HG02840 (cell line): ENCODE data around the gene BCAS3.

Experiments
- ATAC-seq: cut with Tn5 transposase; IDR thresholded peaks from one replicate; pipeline ENCODE4 v1.9.1; 2021; ENCODE audit warnings: mild to moderate bottlenecking, moderate library complexity, moderate number of reproducible peaks; ENCODE audit not compliant: unreplicated experiment, low FRiP score

The BCAS3 gene

GRCh38 chr17:61047515-61047914 lies 369.9 kb downstream of the BCAS3 start:
- ATAC-seq, result no peak

- ATAC-seq, result no peak
These were observed 370.9 kb downstream of the BCAS3 start for GRCh38 chr17:61048376-61049106.

GRCh38 chr17:61053469-61053868 lies 375.8 kb downstream of the BCAS3 start:
- ATAC-seq, result no peak

GRCh38 chr17:61054436-61054835 lies 376.8 kb downstream of the BCAS3 start:
- no peak for ATAC-seq

- no peak for ATAC-seq
These were observed 379.6 kb downstream of the BCAS3 start for GRCh38 chr17:61057257-61057656.

GRCh38 chr17:61058066-61058465 lies 380.4 kb downstream of the BCAS3 start:
- no peak for ATAC-seq

- ATAC-seq, result no peak
These were observed 385.9 kb downstream of the BCAS3 start for GRCh38 chr17:61063528-61063927.

GRCh38 chr17:61064087-61064951 lies 386.7 kb downstream of the BCAS3 start:
- ATAC-seq, result no peak

GRCh38 chr17:61065263-61065773 lies 387.7 kb downstream of the BCAS3 start:
- no peak for ATAC-seq

GRCh38 chr17:61066062-61066461 lies 388.4 kb downstream of the BCAS3 start:
- no peak for ATAC-seq

- no peak for ATAC-seq
These were observed 393.0 kb downstream of the BCAS3 start for GRCh38 chr17:61070649-61071048.

GRCh38 chr17:61072648-61073047 lies 395.0 kb downstream of the BCAS3 start:
- no peak for ATAC-seq

- ATAC-seq, result no peak
These were observed 395.5 kb downstream of the BCAS3 start for GRCh38 chr17:61073131-61073530.

GRCh38 chr17:61073799-61074513 lies 396.3 kb downstream of the BCAS3 start:
- ATAC-seq, result no peak

GRCh38 chr17:61075988-61076387 lies 398.3 kb downstream of the BCAS3 start:
- ATAC-seq, result no peak

- no peak for ATAC-seq
These were observed 399.0 kb downstream of the BCAS3 start for GRCh38 chr17:61076621-61077031.

- ATAC-seq, result no peak
These were observed 404.3 kb downstream of the BCAS3 start for GRCh38 chr17:61081959-61082358.

GRCh38 chr17:61084260-61084659 lies 406.6 kb downstream of the BCAS3 start:
- ATAC-seq, result no peak

GRCh38 chr17:61087024-61087423 lies 409.4 kb downstream of the BCAS3 start:
- no peak for ATAC-seq

- no peak for ATAC-seq
These were observed 410.9 kb downstream of the BCAS3 start for GRCh38 chr17:61088556-61088955.

- ATAC-seq, result no peak
These were observed 413.4 kb downstream of the BCAS3 start for GRCh38 chr17:61091096-61091495.
